Trophoblast cell (in vitro differentiated cells and primary cell): ENCODE measurements around the gene ASCC3.

Experiments
- DNase-seq, 2 donors: peaks; one replicate each; pipeline ENCODE4 v3.0.0-alpha.2; 2016
- H2AFZ ChIP-seq: 2 replicates; pipeline ENCODE4 v1.6.1; 2013; ENCODE audit warnings: low read length, moderate library complexity, mild to moderate bottlenecking; ENCODE audit not compliant: insufficient read depth, poor library complexity
- H2AK5ac ChIP-seq: 2 replicates; pipeline ENCODE4 v1.6.1; 2013; ENCODE audit warnings: mild to moderate bottlenecking, low read length
- H2BK120ac ChIP-seq: 2 replicates; pipeline ENCODE4 v1.6.1; 2013; ENCODE audit warnings: low read length, mild to moderate bottlenecking, moderate library complexity; ENCODE audit not compliant: insufficient read depth, poor library complexity
- H2BK12ac ChIP-seq: 2 replicates; pipeline ENCODE4 v1.6.1; 2013; ENCODE audit warnings: mild to moderate bottlenecking, low read length, moderate library complexity
- H2BK5ac ChIP-seq: 2 replicates; pipeline ENCODE4 v1.6.1; 2013; ENCODE audit warnings: low read length, low read depth, moderate library complexity, mild to moderate bottlenecking; ENCODE audit not compliant: poor library complexity
- H3K14ac ChIP-seq: 2 replicates; pipeline ENCODE4 v1.6.1; 2013; ENCODE audit warnings: mild to moderate bottlenecking, low read length
- H3K18ac ChIP-seq: 2 replicates; pipeline ENCODE4 v1.6.1; 2013; ENCODE audit warnings: mild to moderate bottlenecking, low read length
- H3K23ac ChIP-seq: 2 replicates; pipeline ENCODE4 v1.6.1; 2013; ENCODE audit warnings: low read length
- H3K27ac ChIP-seq: 2 replicates; pipeline ENCODE4 v1.5.1; 2013; ENCODE audit warnings: low read depth, mild to moderate bottlenecking, inconsistent platforms, low read length, moderate library complexity
- H3K27me3 ChIP-seq: 2 replicates; pipeline ENCODE4 v1.6.1; 2013; ENCODE audit warnings: inconsistent platforms, mild to moderate bottlenecking, low read length, moderate library complexity; ENCODE audit not compliant: insufficient read depth
- H3K36me3 ChIP-seq, 2 experiments: 1 replicate in 1 of 2; 2 replicates in 1 of 2; pipeline ENCODE4 v1.6.1; 2013; ENCODE audit warnings: low read length in 2 of 2, mild to moderate bottlenecking in 2 of 2, moderate library complexity in 1 of 2; ENCODE audit not compliant: insufficient read depth in 2 of 2, control insufficient read depth in 1 of 2
- H3K4ac ChIP-seq: 2 replicates; pipeline ENCODE4 v1.6.1; 2013; ENCODE audit warnings: low read depth, mild to moderate bottlenecking, low read length, moderate library complexity
- H3K4me1 ChIP-seq, 2 experiments: 1 replicate in 1 of 2; 2 replicates in 1 of 2; pipeline ENCODE4 v1.6.1; 2013; ENCODE audit warnings: low read length in 2 of 2, mild to moderate bottlenecking in 2 of 2, moderate library complexity in 1 of 2; ENCODE audit not compliant: insufficient read depth in 2 of 2, control insufficient read depth in 1 of 2
- H3K4me2 ChIP-seq: 2 replicates; pipeline ENCODE4 v1.6.1; 2013; ENCODE audit warnings: inconsistent platforms, mild to moderate bottlenecking, low read length, moderate library complexity
- H3K4me3 ChIP-seq: 2 replicates; pipeline ENCODE4 v1.5.1; 2013; ENCODE audit warnings: mild to moderate bottlenecking, low read depth, low read length, inconsistent platforms
- H3K79me1 ChIP-seq: one replicate; pipeline ENCODE4 v1.6.1; 2013; ENCODE audit warnings: low read length
- H3K79me2 ChIP-seq: 2 replicates; pipeline ENCODE4 v1.6.1; 2013; ENCODE audit warnings: low read length, mild to moderate bottlenecking; ENCODE audit not compliant: control insufficient read depth, insufficient read depth, poor library complexity
- H3K9ac ChIP-seq: 2 replicates; pipeline ENCODE4 v1.6.1; 2013; ENCODE audit warnings: mild to moderate bottlenecking, low read length
- H3K9me3 ChIP-seq: 2 replicates; pipeline ENCODE4 v1.6.1; 2013; ENCODE audit warnings: low read depth, mild to moderate bottlenecking, control low read depth, inconsistent platforms, low read length; ENCODE audit not compliant: insufficient read depth
- H4K12ac ChIP-seq: 2 replicates; pipeline ENCODE4 v1.6.1; 2013; ENCODE audit warnings: low read depth, mild to moderate bottlenecking, low read length, moderate library complexity
- H4K8ac ChIP-seq: 2 replicates; pipeline ENCODE4 v1.6.1; 2013; ENCODE audit warnings: low read depth, mild to moderate bottlenecking, low read length, moderate library complexity
- H4K91ac ChIP-seq: one replicate; pipeline ENCODE4 v1.6.1; 2013; ENCODE audit warnings: low read depth, mild to moderate bottlenecking, low read length, moderate library complexity
- WGBS: extraction: QIAGEN DNeasy Blood & Tissue Kit; methylation state at CpG from one replicate; pipeline ENCODE4 v1.1.7; 2013; ENCODE audit warnings: missing lambda C conversion rate; ENCODE audit not compliant: insufficient read length, insufficient coverage; ENCODE audit errors: extremely low coverage; 5-methylcytosine and 5-hydroxymethylcytosine counted together

Gene ASCC3

GRCh38 chr6:100712997-100713396 lies 168.1 kb downstream of the ASCC3 start:
- H3K9me3 ChIP-seq, result no peaks in the 10 kb centered on the region
- no peak for DNase-seq
- H3K4me1 ChIP-seq, result no peaks in the 10 kb centered on the region
- H3K9ac ChIP-seq, result no peak overlapping the region
- WGBS, result no CpG with 5 or more reads among the region's 6 CpGs
- H3K79me1 ChIP-seq, result no peaks in the 10 kb centered on the region
- no peak overlapping the region for H2BK120ac ChIP-seq
- no peak overlapping the region for H3K18ac ChIP-seq
- no peak overlapping the region for H3K4ac ChIP-seq
- H3K27ac ChIP-seq, result no peak overlapping the region
- H3K27me3 ChIP-seq, result no peaks in the 10 kb centered on the region
- H2BK5ac ChIP-seq, result no peak overlapping the region
- H2AFZ ChIP-seq, result no peak overlapping the region
- H4K91ac ChIP-seq, result no peak overlapping the region
- H3K4me3 ChIP-seq, result no peak overlapping the region
- no peak overlapping the region for H2BK12ac ChIP-seq
- H3K36me3 ChIP-seq, result no peaks in the 10 kb centered on the region
- H3K4me2 ChIP-seq, result no peak overlapping the region
- no peak overlapping the region for H3K23ac ChIP-seq
- H4K12ac ChIP-seq, result no peak overlapping the region
- no peaks in the 10 kb centered on the region for H3K79me2 ChIP-seq
- H2AK5ac ChIP-seq, result no peak overlapping the region
- no peak overlapping the region for H4K8ac ChIP-seq
- no peak overlapping the region for H3K14ac ChIP-seq

DNA sequence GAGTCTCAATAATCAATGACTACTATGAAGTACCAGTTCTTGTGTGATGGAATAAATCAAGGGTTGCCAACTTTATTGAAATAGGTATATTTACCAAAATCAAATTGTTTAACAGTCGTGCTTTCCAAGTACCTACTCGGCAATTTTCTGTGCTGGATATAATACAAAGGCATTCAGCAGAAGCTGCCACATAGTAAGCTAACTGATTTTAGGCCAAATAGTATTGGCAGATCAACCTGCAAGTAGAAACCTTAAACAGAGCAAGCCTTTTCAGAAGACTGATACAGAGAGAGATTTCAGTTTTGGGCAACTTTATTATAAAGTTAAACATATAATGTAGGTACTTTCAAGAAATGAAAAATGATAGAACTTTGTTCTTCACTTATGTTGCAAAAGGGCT lies 174.6 kb downstream of the ASCC3 start:
- Histone ChIP-seq H3K9ac (no peak overlapping the region), H3K14ac (no peak overlapping the region), H3K4me1 (no peaks in the 10 kb centered on the region), H2BK12ac (no peak overlapping the region), H3K4ac (no peak overlapping the region), H2BK120ac (no peak overlapping the region), H2AK5ac (no peak overlapping the region), H3K4me2 (no peak overlapping the region), H4K91ac (no peak overlapping the region), H3K36me3 (no peaks in the 10 kb centered on the region), H3K4me3 (no peak overlapping the region), H3K79me2 (no peaks in the 10 kb centered on the region), H3K79me1 (no peaks in the 10 kb centered on the region), H3K27ac (no peak overlapping the region), H3K23ac (no peak overlapping the region), H2BK5ac (no peak overlapping the region), H4K8ac (no peak overlapping the region), H3K18ac (no peak overlapping the region), H3K9me3 (no peaks in the 10 kb centered on the region), H2AFZ (no peak overlapping the region), H3K27me3 (no peaks in the 10 kb centered on the region), H4K12ac (no peak overlapping the region)
- WGBS, result no CpG with 5 or more reads among the region's 2 CpGs
- no peak for DNase-seq

DNA sequence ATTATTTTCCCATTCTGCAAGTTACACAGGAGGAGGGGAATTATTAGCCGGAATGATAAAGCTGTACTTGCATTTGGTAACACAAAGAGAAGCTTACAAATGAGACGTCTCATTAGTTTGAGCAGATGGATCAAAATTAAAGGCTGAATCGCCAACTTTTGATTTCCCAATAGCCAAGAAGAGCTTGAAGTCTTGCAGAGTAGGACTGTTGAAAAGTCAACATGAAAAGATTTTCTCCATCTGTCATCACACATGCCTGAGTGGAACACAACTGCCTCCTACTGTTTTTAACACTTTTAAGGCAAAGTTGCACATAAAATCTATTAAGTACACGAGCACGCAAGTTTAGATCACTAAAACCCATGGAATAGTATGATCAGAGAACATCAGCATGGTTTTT lies 176.2 kb downstream of the ASCC3 start:
- Histone ChIP-seq H3K4me2 (no peak overlapping the region), H3K79me1 (no peaks in the 10 kb centered on the region)
- WGBS, result no CpG with 5 or more reads among the region's 5 CpGs

DNA sequence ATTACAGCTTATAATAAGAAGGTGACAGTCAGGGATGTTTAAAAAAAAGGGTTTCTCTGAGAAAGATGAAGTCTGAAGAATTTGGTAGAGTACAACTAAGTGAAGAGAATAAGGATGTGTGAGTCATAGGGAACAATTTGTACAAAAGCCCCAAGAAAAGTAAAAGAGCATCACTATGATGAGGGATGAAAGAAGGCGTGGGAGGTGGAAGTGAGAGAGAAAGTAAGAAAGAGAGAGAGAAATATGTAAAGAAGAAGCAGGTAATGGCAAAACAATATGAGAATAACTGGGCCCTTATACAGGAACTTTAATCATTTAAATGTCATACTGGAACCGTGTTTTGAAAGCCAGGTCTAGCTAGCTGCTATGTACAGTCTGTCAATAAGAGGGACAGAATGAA lies 179.4 kb downstream of the ASCC3 start:
- Histone ChIP-seq H3K9me3 (peaks cover 3% of the 10 kb centered on the region), H2BK5ac (no peak overlapping the region), H3K27me3 (no peaks in the 10 kb centered on the region), H3K79me2 (no peaks in the 10 kb centered on the region), H2BK12ac (no peak overlapping the region), H3K36me3 (peaks cover 3% of the 10 kb centered on the region in 2 experiments), H3K79me1 (no peaks in the 10 kb centered on the region), H3K23ac (no peak overlapping the region), H2BK120ac (no peak overlapping the region), H4K8ac (no peak overlapping the region), H2AFZ (no peak overlapping the region), H2AK5ac (no peak overlapping the region), H4K91ac (no peak overlapping the region), H4K12ac (no peak overlapping the region), H3K4me3 (no peak overlapping the region), H3K4ac (no peak overlapping the region), H3K18ac (no peak overlapping the region), H3K4me1 (no peaks in the 10 kb centered on the region), H3K14ac (no peak overlapping the region), H3K4me2 (no peak overlapping the region), H3K9ac (no peak overlapping the region), H3K27ac (no peak overlapping the region)
- WGBS, result 100% methylated on average over 1 of the region's 2 CpGs
- no peak for DNase-seq

More for the DNA sequence above, 176.2 kb downstream of the ASCC3 start:
- no peak overlapping the region for H3K14ac ChIP-seq
- no peak overlapping the region for H4K91ac ChIP-seq
- no peak overlapping the region for H2BK12ac ChIP-seq
- H2BK120ac ChIP-seq, result no peak overlapping the region
- H4K12ac ChIP-seq, result no peak overlapping the region
- no peak overlapping the region for H3K4ac ChIP-seq
- H2BK5ac ChIP-seq, result no peak overlapping the region
- no peaks in the 10 kb centered on the region for H3K4me1 ChIP-seq
- no peak overlapping the region for H3K23ac ChIP-seq
- no peaks in the 10 kb centered on the region for H3K27me3 ChIP-seq
- no peak overlapping the region for H4K8ac ChIP-seq
- H2AFZ ChIP-seq, result no peak overlapping the region
- H3K27ac ChIP-seq, result no peak overlapping the region
- H3K18ac ChIP-seq, result no peak overlapping the region
- DNase-seq, result no peak
- H3K4me3 ChIP-seq, result no peak overlapping the region
- no peak overlapping the region for H3K9ac ChIP-seq
- H3K9me3 ChIP-seq, result peaks cover 2% of the 10 kb centered on the region
- peaks cover 2 to 3% of the 10 kb centered on the region in 2 experiments for H3K36me3 ChIP-seq
- H3K79me2 ChIP-seq, result no peaks in the 10 kb centered on the region
- H2AK5ac ChIP-seq, result no peak overlapping the region
